Smooth muscle cell of the brain vasculature (primary cell): ENCODE measurements around the gene KRTAP26-1.

ENCODE experiments used
- DNase-seq: peaks from one replicate; pipeline ENCODE4 v3.0.0-alpha.2; 2012; ENCODE audit warnings: low read depth, low spot score

Gene KRTAP26-1

GRCh38 chr21:30320215-30320614 lies at the start of gene KRTAP26-1:
KRTAP26-1 (minus strand) TSS chr21:30320315; CDS start chr21:30320035, 280 bp downstream.
- no peak for DNase-seq

- no peak for DNase-seq
Measured at GRCh38 chr21:30355906-30356305, 35.8 kb upstream of the KRTAP26-1 start.

GRCh38 chr21:30354308-30355005 lies 34.3 kb upstream of the KRTAP26-1 start:
- DNase-seq: no peak

- no peak for DNase-seq
Measured at GRCh38 chr21:30351534-30351933, 31.4 kb upstream of the KRTAP26-1 start.

- no peak for DNase-seq
Measured at GRCh38 chr21:30349572-30349971, 29.5 kb upstream of the KRTAP26-1 start.

GRCh38 chr21:30348506-30348905 lies 28.4 kb upstream of the KRTAP26-1 start, which contains the start of gene KRTAP23-1:
KRTAP23-1 (minus strand) TSS chr21:30348606; CDS start chr21:30348606, 0 bp downstream.
- DNase-seq: no peak

- no peak for DNase-seq
Measured at GRCh38 chr21:30345014-30345413, 24.9 kb upstream of the KRTAP26-1 start.

GRCh38 chr21:30340714-30341573 lies 20.8 kb upstream of the KRTAP26-1 start:
- peak; percentile 7 for DNase-seq

- no peak for DNase-seq
Measured at GRCh38 chr21:30338717-30339116, 18.6 kb upstream of the KRTAP26-1 start.

- no peak for DNase-seq
Measured at GRCh38 chr21:30337772-30338171, 17.7 kb upstream of the KRTAP26-1 start.

- DNase-seq: no peak
Measured at GRCh38 chr21:30337276-30337744, 17.2 kb upstream of the KRTAP26-1 start, which contains the start of gene KRTAP27-1. KRTAP27-1 (minus strand) TSS chr21:30337694; CDS start chr21:30337668, 26 bp downstream.

GRCh38 chr21:30336596-30336995 lies 16.5 kb upstream of the KRTAP26-1 start:
- no peak for DNase-seq

GRCh38 chr21:30333736-30334135 lies 13.6 kb upstream of the KRTAP26-1 start:
- DNase-seq: no peak

- DNase-seq: no peak
Measured at GRCh38 chr21:30332681-30333080, 12.6 kb upstream of the KRTAP26-1 start.

GRCh38 chr21:30329203-30329875 lies 9.2 kb upstream of the KRTAP26-1 start:
- no peak for DNase-seq

GRCh38 chr21:30326390-30326789 lies 6.3 kb upstream of the KRTAP26-1 start:
- no peak for DNase-seq

- DNase-seq: no peak
Measured at GRCh38 chr21:30315701-30316100, 4.4 kb downstream of the KRTAP26-1 start.

- no peak for DNase-seq
Measured at GRCh38 chr21:30306884-30307283, 13.2 kb downstream of the KRTAP26-1 start.

GRCh38 chr21:30305136-30305535 lies 15.0 kb downstream of the KRTAP26-1 start:
- no peak for DNase-seq

GRCh38 chr21:30289215-30289614 lies 30.9 kb downstream of the KRTAP26-1 start, which contains the start of gene KRTAP25-1:
KRTAP25-1 (minus strand) TSS chr21:30289514; CDS start chr21:30289490, 24 bp downstream.
- DNase-seq: no peak

GRCh38 chr21:30282850-30283249 lies 37.3 kb downstream of the KRTAP26-1 start, which contains the start of gene KRTAP24-1:
KRTAP24-1 (minus strand) TSS chr21:30282950; CDS start chr21:30282932, 18 bp downstream.
- no peak for DNase-seq

- DNase-seq: no peak
Measured at GRCh38 chr21:30271611-30272010, 48.5 kb downstream of the KRTAP26-1 start.
